HG03135 (cell line): ENCODE results near the gene CLMN.

Source experiments
- ATAC-seq: cut with Tn5 transposase; IDR thresholded peaks from one replicate; pipeline ENCODE4 v1.9.1; 2021; ENCODE audit warnings: mild to moderate bottlenecking, moderate library complexity; ENCODE audit not compliant: unreplicated experiment

The CLMN gene

DNA sequence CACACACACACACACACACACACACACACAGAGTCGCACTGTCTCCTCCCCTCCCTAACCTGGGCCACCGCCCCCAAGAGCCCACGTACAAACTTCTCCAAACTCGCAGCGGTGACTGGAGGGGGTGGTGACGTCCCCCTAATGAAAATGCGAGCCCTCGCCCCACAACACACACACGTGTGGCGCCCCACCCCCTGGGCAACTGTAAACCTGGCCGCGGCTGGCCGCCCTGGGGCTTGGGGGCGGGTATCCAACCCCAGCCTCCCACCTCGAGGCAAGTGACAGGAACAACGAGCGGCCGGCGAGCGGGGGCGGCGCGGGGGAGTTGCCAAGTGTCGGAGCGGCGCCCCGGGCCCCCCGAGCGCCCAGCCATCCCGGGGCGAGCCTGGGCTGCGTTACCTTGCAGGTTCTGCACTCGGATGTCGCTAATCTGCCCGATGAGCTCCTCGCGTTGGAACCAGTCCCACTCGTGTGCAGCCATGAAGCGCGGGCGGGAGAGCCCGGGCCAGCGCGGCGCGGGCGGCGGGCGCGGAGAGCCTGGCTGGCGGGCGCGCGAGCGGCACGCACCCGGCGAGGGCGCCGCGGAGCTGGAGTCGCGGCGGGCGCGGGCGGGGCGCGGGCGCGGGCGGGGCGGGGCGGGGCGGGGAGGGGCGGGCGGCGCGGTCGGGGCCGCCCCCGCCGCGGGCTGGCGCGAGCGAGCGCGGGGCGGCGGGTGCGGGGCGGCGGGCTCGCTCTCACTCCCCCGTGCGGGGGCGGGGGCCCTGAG lies at the start of gene CLMN:
CLMN (minus strand) TSS at position 597 of the 766 bp plus-strand sequence; CDS start at position 481, 116 bp downstream.
- ATAC-seq: no peak

- ATAC-seq: no peak
Observed at GRCh38 chr14:95365401-95365800, 45.7 kb upstream of the CLMN start.

- ATAC-seq: no peak
Observed at GRCh38 chr14:95364481-95365209, 44.9 kb upstream of the CLMN start.

DNA sequence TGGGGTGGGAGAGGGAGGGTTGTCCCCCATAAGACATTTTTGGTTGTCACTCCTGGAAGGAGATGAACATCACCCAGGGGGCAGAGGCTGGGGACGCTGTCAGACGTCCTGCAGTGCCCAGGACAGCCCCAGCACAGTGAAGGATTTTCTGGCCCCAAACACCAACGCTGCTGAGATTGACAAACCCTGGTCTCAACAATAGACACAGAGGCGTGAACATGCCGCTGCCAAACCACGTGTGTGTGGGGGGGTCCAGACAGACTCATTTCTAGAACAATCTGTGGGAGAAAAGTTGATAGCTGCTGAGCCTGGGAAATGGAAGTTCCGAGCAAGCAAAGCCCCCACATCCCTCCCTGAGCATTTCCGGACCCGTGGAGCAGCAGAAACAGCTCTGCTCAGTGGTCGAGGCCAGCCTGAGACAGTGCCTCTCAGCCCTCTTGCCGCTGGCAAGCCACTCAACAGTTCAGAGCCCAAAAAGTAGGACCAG lies 43.8 kb upstream of the CLMN start:
- ATAC-seq: no peak

GRCh38 chr14:95362138-95362494 lies 42.4 kb upstream of the CLMN start:
- no peak for ATAC-seq

GRCh38 chr14:95361373-95362137 lies 41.8 kb upstream of the CLMN start:
- ATAC-seq: no peak

DNA sequence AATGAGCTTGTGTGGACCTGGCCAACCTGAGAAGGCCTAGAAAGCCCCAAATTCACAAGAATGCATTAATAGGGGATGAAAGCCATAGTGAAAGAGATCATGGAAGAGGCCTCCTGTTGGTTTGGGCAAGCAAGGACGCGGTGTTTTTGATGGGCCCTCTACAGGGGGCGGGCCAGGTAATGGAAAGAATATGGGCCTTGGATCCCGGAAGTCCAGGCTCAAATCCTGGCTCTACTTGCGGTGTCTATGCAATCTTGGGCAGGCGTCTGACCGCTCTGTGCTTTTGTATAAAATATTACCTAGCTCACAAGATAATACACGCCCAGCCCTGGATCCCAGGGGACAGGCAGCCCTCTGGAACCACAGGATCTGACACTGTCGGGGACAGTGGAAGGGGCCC lies 41.1 kb upstream of the CLMN start:
- no peak for ATAC-seq

- ATAC-seq: no peak
Observed at GRCh38 chr14:95359994-95360826, 40.5 kb upstream of the CLMN start.

DNA sequence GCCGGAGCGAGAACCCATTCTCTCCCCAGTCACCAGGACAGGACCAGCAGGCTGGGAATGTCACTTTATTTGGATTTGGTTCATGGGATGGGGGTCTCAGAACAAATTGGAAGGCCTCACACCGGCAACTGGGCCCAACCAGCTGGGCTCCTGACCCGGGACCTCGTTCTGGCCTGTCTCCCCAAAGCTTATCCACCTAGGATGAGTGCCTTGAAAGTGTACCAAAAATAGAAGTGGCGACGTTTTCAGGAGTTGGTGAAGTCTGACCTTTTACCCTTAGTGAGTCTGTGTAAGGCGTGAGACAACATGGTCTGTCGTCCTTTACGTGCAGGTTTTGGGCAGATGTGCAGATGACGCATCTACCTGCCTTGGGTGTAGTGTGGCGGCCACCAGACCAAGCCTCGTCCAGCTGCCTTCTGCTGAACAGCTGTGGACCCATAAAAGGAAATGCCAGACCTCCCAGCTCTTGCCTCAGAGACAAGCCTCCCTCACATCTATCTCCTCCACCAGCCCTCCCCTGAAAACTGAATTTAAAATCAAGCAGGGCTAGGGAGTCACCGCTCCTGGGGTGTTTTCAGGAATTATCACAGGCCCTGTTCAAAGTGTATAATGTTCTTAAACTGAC lies 36.6 kb upstream of the CLMN start:
- ATAC-seq: no peak

- ATAC-seq: no peak
Observed at GRCh38 chr14:95355422-95355821, 35.7 kb upstream of the CLMN start.

DNA sequence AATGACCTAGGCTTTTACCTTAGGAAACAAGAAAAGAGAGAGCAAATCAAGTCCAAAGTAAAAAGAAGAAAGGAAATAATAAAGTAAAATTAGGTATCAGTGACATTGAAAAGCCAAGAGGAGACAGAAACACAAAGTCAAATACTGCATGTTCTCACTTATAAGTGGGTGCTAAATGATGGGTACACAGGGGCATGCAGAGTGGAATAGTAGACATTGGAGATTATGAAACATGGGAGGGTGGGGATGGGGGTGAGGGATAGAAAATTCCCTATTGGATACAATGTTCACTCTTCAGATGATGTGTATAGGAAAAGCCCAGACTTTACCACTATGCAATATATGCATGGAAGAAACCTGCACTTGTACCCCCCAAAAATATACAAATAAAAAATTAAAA lies 35.1 kb upstream of the CLMN start:
- no peak for ATAC-seq

GRCh38 chr14:95353664-95354063 lies 34.0 kb upstream of the CLMN start:
- no peak for ATAC-seq

GRCh38 chr14:95353007-95353406 lies 33.3 kb upstream of the CLMN start:
- ATAC-seq: no peak

DNA sequence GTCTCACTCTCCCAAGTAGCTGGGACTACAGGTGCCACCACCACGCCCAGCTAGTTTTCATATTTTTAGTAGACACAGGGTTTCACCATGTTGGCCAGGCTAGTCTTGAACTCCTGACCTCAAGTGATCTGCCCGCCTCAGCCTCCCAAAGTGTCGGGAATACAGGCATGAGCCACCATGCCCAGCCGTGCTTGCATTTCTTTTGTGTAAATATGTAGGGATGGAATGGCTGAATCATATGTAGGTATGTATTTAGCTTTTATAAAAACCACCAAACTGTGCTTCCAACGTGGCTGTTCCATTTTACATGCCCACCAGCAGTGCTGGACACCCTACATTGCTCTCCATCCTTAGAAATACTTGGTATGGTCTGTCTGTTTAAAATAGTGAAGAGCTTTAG lies 32.8 kb upstream of the CLMN start:
- ATAC-seq: no peak

- no peak for ATAC-seq
Observed at GRCh38 chr14:95349241-95349640, 29.5 kb upstream of the CLMN start.

GRCh38 chr14:95348395-95349080 lies 28.8 kb upstream of the CLMN start:
- no peak for ATAC-seq

DNA sequence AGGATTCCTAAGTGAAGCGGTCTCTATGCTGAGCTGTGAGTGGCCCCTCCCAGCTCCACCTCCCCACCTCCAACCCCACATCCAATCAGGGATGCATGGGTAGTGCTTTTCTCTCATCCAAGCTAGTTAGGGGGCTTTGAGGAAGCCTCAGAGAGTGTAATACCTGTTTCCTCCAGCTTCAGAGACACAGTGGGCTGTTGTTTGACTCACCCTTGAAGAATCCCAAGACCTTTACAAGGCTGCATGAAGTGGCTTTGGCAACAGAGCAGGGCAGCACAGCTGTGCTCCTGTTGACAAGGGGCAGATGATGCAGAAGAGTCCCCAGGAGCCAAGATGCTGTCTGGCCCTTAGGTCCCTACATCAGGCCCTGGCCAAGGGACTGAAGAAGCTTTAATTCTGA lies 27.1 kb upstream of the CLMN start:
- ATAC-seq: no peak

DNA sequence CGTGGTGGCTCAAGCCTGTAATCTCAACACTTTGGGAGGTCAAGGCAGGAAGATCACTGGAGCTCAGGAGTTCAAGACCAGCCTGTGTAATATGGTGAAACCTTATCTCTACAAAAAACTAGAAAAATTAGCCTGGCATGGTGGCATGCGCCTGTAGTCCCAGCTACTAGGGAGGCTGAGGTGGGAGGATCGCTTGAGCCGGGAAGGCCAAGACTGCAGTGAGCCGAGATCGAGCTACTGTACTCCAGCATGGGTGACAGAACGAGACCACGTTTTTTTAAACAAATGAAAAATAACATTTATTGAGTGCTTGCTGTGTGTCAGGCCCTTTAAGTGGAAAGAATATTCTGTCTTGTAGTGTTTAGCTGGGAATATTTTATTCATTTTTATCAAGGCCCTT lies 26.6 kb upstream of the CLMN start:
- ATAC-seq: no peak

- no peak for ATAC-seq
Observed at GRCh38 chr14:95345032-95345431, 25.3 kb upstream of the CLMN start.

DNA sequence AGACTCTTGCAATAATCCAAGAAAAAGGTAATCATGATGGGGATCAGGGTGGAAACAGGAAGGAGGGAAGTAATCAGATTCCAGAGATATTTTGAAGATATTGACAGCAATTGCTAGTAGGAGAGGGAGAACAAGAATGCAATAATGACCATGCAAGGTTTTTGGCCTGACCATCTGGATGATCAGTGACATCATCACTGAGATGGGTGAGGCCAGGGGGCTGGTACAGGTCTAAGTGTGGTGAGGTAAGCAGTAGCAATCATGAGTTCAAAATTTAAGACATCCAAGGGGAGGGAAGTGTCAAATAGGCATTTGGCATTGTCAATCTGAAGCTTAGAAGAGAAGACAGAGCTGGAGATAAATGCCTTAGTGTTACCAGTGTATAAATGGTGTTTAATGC lies 24.8 kb upstream of the CLMN start:
- no peak for ATAC-seq
